HG03025 (cell line): ENCODE data around the gene NOS3.
A peak's percentile ranks its signal among the peaks of the same experiment; 100 is the strongest.

ENCODE experiments used
- ATAC-seq: cut with Tn5 transposase; IDR thresholded peaks from one replicate; pipeline ENCODE4 v1.9.1; 2021; ENCODE audit warnings: mild to moderate bottlenecking, moderate library complexity; ENCODE audit not compliant: unreplicated experiment, low FRiP score

Gene NOS3

GRCh38 chr7:150963707-150964559 is 26.9 kb upstream of the NOS3 start:
- no peak for ATAC-seq

DNA sequence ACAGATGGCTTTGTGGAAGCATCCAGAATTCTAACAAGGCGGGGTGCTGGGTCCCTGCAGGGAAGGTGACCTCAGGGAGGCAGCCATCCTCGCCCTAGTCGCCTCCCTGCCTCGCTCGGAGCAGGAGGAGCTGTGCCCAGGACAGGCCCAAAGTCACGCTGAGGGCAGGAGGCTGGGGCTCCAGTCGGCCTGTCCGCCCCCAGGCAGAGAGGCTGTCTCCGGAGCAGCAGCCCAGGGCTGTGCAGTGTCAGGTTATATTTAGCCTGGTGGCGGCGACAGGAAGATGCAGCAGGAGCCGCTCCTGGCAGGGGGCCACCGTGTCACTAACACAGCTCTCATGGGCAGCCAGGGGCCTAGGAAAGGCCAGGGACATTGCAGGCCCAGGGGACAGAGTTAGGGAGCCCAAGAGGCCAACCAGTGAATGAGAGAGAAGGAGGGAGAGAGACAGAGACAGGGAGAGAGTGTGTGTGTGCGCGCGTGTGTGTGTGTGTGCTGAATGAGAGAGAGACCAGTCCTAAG is 26.2 kb upstream of the NOS3 start:
- ATAC-seq = no peak

DNA sequence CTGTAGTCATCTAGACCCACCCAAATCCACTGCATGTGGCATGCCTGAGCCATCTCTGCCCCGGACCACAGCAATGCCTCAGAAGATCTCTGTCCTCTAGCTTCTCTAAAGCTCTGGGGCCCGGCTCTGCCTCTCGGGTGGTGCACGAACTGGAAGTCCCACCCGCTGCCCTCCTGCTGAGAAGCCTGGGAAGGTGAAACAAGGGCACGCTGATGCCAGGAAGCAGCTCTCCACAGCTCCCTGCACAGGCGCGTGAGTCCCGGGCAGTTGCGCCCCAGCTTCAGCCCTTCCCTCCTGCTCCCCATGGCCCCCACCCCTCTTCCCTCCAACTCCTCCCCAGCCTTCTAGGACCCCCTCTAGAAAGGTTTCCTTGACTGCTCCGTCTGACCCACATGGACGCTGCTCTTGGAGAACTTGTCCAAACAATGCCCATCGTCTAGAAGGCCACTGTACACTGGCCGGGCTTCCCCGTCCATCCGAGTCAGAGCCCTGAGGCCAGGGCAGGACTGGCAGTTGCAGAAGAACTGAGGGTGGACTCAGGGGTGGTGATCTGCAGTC is 25.5 kb upstream of the NOS3 start:
- ATAC-seq = no peak

GRCh38 chr7:150966002-150966401 is 24.8 kb upstream of the NOS3 start:
- no peak for ATAC-seq

DNA sequence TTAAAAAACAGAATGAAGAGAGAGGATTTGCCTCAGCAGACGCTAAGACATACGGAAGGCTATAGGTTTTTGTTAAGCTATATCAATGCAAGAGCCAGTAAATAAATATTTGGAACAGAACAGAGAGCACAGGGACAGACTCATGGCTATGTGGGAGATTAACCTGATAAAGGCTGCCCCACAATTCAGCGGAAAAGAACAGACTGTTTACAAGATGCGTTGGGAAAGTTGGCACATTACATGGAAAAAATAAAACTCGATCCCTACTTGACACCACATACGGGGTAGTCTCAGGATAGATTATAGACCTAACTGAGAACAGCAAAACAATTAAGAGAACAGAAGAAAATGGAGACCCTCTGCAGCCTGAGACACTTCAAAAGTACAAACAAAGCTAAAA is 23.5 kb upstream of the NOS3 start:
- ATAC-seq = no peak

DNA sequence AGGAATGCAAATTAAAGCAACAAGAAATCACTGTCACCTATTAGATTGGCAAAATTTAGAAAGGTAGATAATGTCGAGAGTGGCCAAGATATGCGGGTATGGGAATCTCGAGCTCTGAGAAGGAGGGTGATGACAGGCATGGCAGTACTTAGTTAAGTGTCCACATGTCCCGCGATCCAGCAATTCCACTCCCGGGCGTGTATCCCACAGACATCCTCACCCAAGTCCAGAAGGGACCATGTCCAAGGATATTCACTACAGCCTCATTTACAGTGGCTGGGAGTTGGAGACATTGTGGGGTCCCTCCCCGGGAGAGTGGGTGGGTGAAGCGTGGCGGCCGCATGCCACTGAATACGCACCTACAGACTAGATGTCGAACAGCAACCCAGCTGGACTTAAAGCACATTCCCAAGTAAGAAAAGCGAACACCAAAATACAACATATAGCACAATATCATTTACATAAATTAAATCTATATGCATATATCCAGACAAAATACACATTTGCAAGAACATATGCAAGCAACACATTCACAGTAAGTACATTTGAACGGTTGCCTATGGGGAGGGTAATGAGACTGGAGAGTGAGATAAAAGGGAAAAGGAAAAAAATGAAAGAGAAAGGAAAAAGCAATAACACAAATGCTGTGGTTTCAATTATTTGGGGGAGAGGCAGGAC is 22.6 kb upstream of the NOS3 start:
- no peak for ATAC-seq

- ATAC-seq = no peak
Observed at GRCh38 chr7:150968734-150969372, 22.0 kb upstream of the NOS3 start.

DNA sequence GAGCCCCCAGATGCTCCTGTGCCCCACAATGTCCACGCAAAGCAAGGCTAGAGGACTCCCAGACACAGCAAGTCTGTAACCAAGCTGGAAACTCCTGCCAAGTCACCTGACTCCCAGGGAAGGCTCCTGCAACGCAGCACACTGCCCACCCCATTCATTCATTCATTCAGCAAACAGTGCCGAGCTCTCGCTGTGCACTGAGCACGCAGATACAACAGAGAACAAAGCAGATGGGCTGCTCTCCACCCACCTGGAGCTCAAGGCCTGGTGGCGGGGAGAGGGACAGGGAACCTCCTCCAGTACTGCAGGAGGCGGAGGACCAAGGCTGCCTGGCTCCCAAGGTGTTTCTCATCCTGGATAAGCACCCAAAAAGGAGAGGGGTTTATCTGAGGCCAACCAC is 21.3 kb upstream of the NOS3 start:
- ATAC-seq = no peak

DNA sequence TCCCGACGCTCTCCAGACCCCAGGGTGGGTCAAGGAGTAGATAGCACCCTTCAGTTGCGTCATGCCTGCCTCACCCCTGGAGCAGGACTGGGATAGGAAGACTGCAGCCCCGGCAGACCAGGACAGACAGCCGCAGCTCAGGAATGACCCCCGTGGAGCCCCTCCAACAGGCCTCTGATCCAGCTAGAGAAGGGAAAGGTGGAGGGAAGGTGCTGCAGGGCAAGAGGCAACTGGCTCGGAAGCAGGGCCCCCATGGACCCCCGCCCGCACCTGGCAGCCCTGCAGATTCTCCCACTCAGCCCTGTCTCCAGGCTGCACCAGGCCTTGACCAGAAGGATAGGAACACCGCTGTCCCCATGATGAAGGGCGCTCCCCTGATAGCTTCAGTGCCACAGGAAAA is 20.4 kb upstream of the NOS3 start:
- ATAC-seq = no peak

DNA sequence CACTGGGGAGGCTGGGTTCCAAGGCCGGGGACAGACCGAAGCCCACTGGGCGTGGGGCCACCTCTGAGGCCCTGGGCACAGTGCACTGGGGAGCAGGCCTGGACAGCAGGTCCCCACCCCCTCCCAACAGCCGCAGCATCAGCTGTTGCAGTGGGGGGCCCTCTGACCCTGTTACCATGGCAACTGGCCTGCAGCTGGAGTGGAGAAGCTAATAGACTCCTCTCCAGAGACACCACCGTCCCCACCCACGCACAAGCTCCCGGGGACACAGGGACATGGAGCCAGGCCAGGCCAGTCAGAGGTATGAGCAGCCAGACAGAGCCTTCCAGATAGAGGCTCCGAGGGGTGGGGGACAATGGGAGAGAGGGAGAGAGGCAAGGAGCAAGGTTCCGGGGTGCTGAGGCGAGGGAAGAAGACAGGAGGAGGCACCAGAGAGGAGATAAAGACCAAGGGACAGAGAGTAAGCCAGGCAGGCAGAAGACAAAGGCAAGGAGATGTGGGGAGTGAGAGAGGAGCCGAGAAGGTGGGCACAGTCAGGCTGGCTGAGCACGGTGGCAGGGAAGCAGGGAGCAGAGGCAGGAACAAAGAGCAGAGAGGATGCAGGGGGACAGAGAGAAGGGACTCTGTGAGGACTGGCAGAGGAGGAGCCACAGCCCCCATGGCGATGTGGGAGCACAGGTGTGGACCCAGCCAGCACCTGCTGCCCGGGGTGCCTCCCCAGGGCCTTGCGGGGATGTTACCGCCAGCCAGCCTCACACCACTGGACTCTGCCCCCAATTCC is 19.4 kb upstream of the NOS3 start:
- ATAC-seq = no peak

GRCh38 chr7:150972023-150972468 is 18.8 kb upstream of the NOS3 start:
- ATAC-seq = no peak

GRCh38 chr7:150972741-150973140 is 18.1 kb upstream of the NOS3 start:
- ATAC-seq = no peak

DNA sequence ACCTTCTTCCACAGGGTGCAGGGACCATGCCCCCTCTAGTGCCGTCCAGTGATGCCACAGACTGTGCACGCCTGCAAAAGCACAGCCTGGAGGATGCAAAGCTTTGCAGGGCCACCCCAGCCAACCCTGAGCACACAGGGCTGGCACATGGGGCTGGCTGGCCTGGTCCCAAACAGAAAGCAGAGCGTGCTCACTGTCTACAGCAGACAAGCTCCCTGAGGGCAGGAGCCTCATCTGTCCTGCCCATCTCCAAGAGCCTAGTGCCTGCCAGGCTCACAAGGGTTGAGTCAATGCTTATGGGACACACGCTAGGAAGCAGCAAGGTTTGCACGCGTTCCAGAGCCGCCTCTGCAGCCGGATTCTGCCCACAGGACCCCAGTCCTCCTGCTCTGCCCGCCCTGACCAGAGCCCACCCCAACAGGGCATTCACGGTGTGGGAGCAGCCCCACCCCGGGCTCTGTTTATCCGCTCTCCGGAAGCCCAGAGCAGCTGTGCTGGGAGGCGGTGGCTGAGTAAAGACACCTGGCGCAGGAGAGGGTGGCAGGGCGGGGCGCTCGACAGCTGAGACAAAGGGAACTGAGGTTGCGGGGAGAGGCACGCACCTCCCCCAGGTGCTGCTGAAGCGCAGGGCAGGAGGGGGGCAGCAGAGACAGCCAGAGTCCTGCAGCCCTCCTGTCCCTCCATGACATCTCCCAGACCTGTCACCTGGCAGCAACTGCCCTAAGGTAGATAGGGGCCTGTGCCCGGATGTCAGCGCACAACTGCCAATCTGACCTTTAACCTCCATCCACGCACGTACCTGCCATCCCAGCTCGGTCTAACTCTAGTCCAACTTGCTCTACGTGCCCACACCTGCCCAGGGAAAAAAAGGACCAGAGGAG is 17.0 kb upstream of the NOS3 start:
- ATAC-seq = no peak

DNA sequence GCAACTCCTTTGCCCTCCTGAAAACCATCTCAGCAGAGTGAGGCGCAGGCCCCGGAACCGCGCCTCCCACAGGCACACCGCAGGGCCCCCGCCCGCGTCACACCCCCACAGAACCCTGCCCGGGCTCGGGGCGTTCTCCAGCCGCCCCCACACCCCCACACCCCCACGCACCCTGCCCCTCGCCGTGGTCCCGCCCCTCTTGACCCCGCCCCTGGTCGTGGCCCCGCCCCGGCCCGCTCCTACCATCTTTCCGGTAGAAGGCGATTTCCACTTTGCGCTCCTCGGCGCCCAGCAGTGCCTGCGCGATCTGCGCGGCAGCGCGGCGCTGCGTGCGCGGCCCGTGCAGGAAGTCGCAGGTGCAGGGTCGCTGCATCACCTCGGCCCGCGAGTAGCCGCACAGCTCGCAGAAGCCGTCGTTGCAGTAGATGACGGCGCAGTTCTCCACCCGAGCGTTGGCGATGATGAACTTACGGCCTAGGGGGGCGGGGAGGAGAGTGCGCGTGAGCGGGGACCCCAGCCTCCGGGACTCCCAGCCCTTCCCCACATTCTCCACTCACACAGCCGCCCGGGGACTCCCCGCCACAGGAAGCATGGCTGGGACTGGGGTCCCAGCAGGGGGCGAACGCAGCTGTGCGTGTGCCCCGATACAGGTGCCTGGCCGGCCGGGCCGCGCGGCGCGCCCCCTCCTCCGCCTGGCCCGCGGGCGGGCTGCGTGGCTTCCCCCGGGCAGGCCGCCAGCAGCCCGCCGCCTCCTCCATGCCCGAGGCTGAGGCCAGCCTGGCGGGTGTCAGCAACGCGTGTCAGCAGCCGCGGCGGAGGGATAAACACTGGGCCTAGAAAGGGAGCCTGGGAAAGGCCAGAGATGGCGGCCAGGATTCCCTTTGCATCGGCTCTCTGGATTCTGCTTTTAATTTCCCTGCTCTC is 16.1 kb upstream of the NOS3 start:
- ATAC-seq = peak; percentile 55

DNA sequence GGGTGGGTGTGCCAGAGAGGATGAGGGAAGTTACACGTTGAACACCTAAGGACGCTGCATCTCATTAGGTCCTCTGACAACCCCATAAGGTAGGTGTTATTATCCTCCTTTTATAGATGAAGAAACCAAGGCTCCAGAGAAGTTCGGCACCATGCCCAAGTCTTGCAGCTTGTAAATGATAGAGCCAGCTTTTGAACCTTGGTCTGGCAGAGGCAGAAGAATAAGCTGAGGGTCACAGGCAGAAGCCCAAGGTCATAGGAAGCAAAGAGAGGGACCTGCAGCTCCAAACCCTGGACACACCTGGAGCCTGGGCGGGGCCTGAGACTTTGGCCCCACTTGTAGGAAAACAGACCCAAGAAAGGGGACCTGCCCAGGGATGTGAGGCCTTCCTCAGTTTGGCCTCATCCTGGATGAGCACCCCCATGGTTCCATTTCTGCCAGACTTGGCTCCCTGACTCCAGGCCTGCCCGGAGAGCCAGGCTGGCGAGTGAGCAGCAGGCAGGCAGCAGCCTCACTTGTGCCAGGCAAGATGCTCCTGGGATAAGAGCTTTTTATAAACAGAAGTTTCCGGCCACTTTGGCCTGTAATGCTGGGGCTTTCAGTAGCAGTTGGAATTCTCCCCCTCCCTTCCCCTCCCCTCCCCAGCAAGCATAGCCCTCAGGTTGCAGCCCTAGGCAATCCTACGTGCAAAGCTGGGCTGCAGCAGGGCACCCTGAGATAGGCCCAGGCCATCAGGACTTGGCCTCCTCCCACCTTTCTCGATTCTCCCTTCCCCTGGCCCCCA is 15.1 kb upstream of the NOS3 start:
- no peak for ATAC-seq

DNA sequence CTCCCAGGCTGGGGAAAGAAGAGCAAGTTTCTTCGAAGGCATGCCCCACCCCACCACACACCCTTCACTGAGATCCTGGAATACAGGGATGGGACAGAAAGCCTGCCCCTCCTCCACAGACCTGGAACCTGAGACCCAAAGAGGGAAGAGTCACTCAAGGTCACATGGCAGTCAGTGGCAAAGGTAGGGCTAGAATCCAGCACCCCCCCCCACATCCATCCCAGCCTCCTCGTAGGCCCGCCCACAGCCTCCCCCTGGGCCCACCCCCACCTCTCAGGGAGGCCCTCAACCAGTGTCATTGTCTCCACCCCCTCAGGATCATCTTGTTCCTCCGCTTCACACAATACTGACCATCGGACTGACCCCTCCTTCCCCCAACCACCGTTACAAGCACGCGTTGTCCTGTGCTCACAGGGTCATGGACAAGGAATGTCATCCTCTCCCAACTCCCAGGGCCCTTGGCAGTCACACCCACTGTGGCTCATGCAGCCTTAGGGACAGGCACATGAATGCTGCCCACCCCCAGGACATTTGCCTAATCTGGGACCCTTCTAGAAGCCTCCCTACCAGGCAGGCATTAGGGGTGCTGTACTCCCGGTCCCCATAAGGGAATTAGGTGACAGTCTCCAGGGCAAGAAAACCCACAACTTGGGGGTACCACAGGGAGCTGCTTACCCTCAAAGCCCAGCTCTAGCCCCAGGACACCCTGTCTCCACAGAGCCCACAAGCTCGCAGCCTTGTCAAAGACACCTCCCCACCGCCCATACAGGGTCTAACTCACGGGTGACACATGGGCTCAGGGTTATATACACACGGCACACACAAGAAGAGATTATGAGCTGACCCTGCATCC is 14.1 kb upstream of the NOS3 start:
- no peak for ATAC-seq
